AG20443 (cell line): Measurements from ENCODE around the gene CCDC184.
"Not testable (repeated sequence)": the region's sequence is repeated elsewhere in the genome, so short reads cannot be mapped to it uniquely, and the experiment has no call there.

Experiments used
- DNase-seq: peaks from one replicate; pipeline ENCODE4 v3.0.0; 2012; ENCODE audit warnings: low spot score, mixed read lengths

The CCDC184 gene

GRCh38 chr12:48183091-48183875, at the start of gene CCDC184:
CCDC184 (plus strand) TSS chr12:48183644; CDS start chr12:48184123, 479 bp downstream.
- peak; percentile 87 for DNase-seq

GRCh38 chr12:48135027-48135426, 48.4 kb upstream of the CCDC184 start:
- DNase-seq, result no peak

- no peak for DNase-seq
Measured at GRCh38 chr12:48142818-48143674, 40.4 kb upstream of the CCDC184 start.

- no peak for DNase-seq
Measured at GRCh38 chr12:48143898-48144297, 39.5 kb upstream of the CCDC184 start.

GRCh38 chr12:48145981-48146380, 37.5 kb upstream of the CCDC184 start:
- no peak for DNase-seq

- DNase-seq, result no peak
Measured at GRCh38 chr12:48151103-48151771, 32.2 kb upstream of the CCDC184 start.

- DNase-seq, result not testable (repeated sequence)
Measured at GRCh38 chr12:48155786-48156185, 27.7 kb upstream of the CCDC184 start.

GRCh38 chr12:48156652-48157017, 26.8 kb upstream of the CCDC184 start:
- DNase-seq, result no peak

GRCh38 chr12:48157018-48157888, 26.2 kb upstream of the CCDC184 start, which contains the start of gene ASB8:
ASB8 (minus strand) TSS chr12:48157515; CDS start chr12:48153496, 4,019 bp downstream.
- DNase-seq, result peak; percentile 99

GRCh38 chr12:48157889-48158370, 25.5 kb upstream of the CCDC184 start:
- no peak for DNase-seq

GRCh38 chr12:48160046-48160445, 23.4 kb upstream of the CCDC184 start:
- no peak for DNase-seq

- no peak for DNase-seq
Measured at GRCh38 chr12:48160807-48161206, 22.6 kb upstream of the CCDC184 start.

- DNase-seq, result no peak
Measured at GRCh38 chr12:48163150-48163747, 20.2 kb upstream of the CCDC184 start.

GRCh38 chr12:48164451-48164850, 19.0 kb upstream of the CCDC184 start:
- DNase-seq, result no peak

- DNase-seq, result peak; percentile 59
Measured at GRCh38 chr12:48165089-48165981, 18.1 kb upstream of the CCDC184 start.

GRCh38 chr12:48169011-48169410, 14.4 kb upstream of the CCDC184 start:
- DNase-seq, result no peak

- peak; percentile 21 for DNase-seq
Measured at GRCh38 chr12:48175613-48176416, 7.6 kb upstream of the CCDC184 start.

- DNase-seq, result no peak
Measured at GRCh38 chr12:48176417-48176751, 7.1 kb upstream of the CCDC184 start.

GRCh38 chr12:48177982-48178381, 5.5 kb upstream of the CCDC184 start:
- DNase-seq, result no peak
